HG03520 (cell line): Measurements from ENCODE around the gene NXF1.
A peak's percentile ranks its signal among the peaks of the same experiment; 100 is the strongest.
"Not testable (repeated sequence)": the region's sequence is repeated elsewhere in the genome, so short reads cannot be mapped to it uniquely, and the experiment has no call there.

Experiments
- ATAC-seq: cut with Tn5 transposase; IDR thresholded peaks from one replicate; pipeline ENCODE4 v1.9.1; 2021; ENCODE audit warnings: mild to moderate bottlenecking, moderate library complexity; ENCODE audit not compliant: unreplicated experiment

NXF1 gene

DNA sequence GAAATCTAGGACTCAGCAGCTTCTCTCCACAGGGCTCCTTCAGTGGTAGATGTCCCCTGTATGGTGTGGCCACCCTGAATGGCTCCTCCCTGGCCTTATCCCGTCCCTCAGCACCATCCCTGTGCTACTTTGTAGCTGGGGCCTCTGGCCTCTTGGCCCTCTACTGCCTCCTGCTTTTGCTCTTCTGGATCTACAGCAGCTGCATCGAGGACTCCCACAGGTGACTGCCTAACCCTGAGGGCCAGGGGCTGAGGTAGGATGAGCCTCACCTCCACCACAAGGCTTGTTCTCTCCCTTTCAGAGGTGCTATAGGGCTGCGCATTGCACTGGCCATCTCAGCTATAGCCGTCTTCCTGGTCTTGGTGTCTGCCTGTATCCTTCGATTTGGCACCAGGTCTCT lies 16.2 kb downstream of the NXF1 start:
- ATAC-seq, result no peak

DNA sequence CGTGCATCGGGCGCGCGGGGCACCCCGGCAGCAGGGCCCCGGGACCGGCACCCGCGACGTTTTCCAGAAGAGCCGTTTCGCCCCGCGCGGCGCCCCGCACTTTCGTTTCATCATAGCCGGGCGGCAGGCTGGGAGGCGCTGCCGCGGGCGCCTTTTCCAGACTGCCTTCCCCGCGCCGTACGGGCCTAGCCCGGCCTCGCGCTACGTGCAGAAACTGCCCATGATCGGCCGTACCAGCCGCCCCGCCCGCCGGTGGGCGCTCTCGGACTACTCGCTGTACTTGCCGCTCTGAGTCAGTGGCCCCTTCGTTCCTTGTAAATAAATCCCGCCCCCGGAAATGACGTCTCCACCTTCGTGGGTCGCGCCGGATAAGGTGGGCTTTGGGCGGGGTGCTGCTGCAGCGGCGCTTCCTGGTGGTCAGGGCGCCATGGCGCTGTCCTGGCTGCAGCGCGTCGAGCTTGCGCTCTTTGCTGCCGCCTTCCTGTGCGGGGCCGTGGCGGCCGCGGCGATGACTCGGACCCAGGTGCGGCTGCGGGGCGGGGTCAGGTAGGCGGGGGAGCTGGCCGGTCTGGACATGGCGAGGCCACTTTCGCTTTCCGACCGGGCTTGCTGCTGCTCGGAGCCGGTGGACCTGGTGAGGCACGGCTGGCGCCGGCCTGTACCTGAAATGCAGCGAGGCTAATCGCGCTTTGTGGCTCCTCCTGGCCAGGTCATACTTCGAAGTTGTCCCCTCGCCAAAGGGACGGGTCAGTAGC lies 18.1 kb downstream of the NXF1 start, which contains the start of gene TMEM179B:
TMEM179B (plus strand) TSS at position 398 of the 755 bp plus-strand sequence; CDS start at position 428, 30 bp downstream.
- peak; percentile 57 for ATAC-seq

GRCh38 chr11:62786318-62787004 lies 18.8 kb downstream of the NXF1 start:
- ATAC-seq, result peak; percentile 36

- ATAC-seq, result no peak
Observed at GRCh38 chr11:62782753-62783152, 22.5 kb downstream of the NXF1 start.

GRCh38 chr11:62778441-62778840 lies 26.8 kb downstream of the NXF1 start:
- ATAC-seq, result no peak

GRCh38 chr11:62777389-62777788 lies 27.9 kb downstream of the NXF1 start:
- ATAC-seq, result no peak

DNA sequence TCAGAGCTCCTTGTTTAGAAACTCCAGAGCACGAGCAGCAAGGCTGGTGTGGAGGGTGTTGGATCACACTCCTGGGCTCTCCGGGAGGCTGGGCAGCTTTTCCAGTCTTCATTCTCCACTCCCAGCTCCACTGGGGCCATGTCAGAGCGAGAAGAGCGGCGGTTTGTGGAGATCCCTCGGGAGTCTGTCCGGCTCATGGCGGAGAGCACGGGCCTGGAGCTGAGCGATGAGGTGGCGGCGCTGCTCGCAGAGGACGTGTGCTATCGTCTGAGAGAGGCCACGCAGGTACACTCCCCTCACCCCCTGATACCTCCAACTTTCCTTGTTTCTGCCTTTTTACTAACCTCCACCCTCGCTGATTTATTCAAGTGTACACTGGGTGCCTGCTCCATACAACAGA lies 29.6 kb downstream of the NXF1 start:
- ATAC-seq, result no peak

DNA sequence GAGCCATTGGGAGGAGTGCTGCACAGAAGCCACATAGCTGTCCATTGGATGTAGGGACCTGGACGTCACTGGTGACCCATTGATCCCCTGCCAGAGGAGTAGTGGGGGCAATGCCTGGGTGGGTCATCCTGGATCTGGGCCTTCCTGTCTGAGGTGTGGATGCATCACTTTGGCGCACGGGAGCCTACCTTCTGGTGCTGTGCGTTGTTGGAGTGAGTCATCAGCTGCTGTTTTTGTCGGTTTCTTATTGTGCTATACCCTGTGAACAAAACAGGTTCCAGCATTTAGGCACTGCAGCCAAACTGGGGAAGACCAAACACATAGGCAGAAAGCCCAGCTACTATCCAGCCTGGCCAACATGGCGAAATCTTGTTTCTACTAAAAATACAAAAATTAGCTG lies 30.8 kb downstream of the NXF1 start:
- ATAC-seq, result no peak

- peak; percentile 70 for ATAC-seq
Observed at GRCh38 chr11:62771144-62772021, 33.9 kb downstream of the NXF1 start, which contains the start of gene TAF6L. Gene TAF6L (plus strand): TSS chr11:62771396. CDS start chr11:62775784, 4,388 bp downstream.

GRCh38 chr11:62770778-62771143 lies 34.5 kb downstream of the NXF1 start:
- ATAC-seq, result no peak

GRCh38 chr11:62760867-62761227 lies 44.4 kb downstream of the NXF1 start:
- not testable (repeated sequence) for ATAC-seq

- no peak for ATAC-seq
Observed at GRCh38 chr11:62757846-62758788, 47.1 kb downstream of the NXF1 start.

- no peak for ATAC-seq
Observed at GRCh38 chr11:62755086-62755615, 50.1 kb downstream of the NXF1 start.

DNA sequence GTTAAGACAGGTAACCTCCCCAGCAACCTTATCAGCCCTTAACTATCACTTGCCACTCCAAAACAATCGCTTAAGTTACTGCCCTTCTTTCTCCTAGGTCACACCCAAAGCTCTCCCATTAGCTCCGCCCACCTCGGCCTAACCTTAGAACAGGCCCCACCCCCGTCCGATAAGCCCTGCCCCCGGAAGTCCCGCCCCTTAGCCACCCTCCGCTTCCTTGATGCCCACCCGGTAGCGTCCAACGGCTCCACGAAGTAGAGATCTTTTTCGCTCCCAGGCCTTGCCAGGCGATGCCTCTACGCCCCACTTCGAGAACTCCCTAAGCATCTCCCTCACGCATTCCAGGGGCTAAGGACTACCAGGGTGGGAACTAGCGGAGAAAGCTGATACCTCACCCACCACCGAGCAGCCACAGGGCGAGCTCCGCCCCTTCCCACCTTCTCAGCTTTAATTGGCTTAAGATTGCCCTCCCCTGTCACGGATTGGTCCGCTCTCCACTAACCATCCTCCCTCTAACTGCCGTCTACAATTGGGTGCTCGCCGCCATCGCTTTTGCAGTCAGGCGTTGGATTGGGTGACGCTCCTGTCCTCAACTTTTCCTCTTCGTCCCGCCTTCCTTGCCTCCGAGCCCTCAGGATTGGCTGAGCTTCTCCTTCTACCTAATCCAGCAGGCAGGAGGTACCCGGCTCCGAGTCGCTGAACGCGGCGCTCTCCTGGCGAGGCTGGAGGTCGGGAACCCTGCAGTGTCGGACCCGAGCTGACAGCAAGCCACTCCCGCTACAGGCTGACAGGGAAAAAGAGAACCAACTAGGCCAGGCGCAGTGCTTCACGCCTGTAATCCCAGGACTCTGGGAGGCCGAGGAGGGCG lies 51.3 kb downstream of the NXF1 start, which contains the start of gene ZBTB3:
ZBTB3 (minus strand) TSS at position 425 of the 868 bp plus-strand sequence. CDS start 496 bp downstream, outside the sequence.
- ATAC-seq, result peak; percentile 97

DNA sequence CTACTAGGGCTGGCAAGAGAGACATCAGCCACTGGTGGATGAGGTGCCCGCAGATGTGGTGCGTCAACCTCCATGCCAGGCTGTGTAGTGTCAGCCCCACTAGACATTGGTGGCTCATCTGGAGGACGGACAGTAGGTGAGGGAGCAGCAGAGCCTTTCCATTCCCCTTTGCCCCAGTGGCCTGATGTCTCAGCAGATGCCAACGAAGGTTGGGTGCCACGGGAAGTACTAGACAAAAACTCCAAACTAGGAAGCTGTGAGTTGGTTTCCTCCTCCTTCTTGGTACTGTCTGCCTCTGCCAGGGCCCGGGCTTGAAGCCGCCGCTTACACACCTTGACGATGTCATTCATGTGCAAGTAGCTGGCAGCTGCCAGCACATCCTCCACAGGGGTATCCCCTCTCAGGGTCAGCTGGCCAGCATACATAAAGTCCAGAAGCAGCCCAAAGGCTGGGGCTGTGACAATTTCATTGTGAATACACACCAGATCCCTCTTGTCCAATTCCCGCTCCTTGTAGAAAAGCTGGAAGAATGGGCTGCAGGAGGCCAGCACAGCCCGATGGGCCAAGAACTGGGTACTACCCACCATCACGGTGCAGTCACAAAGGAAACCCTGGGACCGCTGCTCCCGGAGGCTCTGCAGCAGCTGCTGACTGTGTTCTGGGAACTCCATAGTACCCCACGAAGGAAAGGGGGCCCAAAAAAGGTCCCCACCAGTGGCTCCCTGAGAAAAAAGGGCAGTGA lies 52.1 kb downstream of the NXF1 start:
- ATAC-seq, result no peak

GRCh38 chr11:62752177-62752785 lies 53.0 kb downstream of the NXF1 start:
- no peak for ATAC-seq

- not testable (repeated sequence) for ATAC-seq
Observed at GRCh38 chr11:62749931-62750330, 55.3 kb downstream of the NXF1 start.
